ENCODE results near the gene HLA-A. TPM values are rescaled to one million over a fixed set of nuclear protein-coding genes. Genes with fewer than 3 reads are reported as not detected.

Gene HLA-A
- total RNA-seq, 3 donors from 2014 or later (not counting 1 experiment from before 2014, with no cell fraction given) = 2,088 to 2,855 (median 2,731) TPM

DNA sequence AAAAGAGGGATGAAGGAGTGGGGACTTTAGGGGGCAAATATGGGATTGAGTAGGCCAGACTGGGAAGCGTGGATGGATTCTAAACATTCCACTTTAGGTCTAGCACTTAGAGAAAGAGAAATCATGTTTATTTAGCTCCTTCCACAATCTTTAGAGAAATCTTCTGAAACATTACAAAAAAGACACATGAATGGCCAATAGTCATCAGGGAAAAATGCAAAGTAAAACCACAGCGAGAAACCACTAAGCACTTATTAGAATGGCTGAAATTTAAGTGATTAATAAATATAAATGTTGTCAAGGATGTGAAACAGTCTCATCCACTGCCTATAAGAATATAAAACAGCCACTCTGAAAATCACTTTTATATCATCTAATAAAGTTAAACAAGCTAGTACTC is 46.9 kb downstream of the HLA-A start:
- Histone ChIP-seq H3K4me3 (ENCODE audit: low read length) (no peak overlapping the region), H3K4me1 (ENCODE audit: control insufficient read depth, insufficient read depth, low read length) (no peaks in the 10 kb centered on the region), H3K9me3 (ENCODE audit: control insufficient read depth, insufficient read depth, low read length) (no peaks in the 10 kb centered on the region), H3K27me3 (ENCODE audit: control insufficient read depth, insufficient read depth, low read length) (no peaks in the 10 kb centered on the region), H3K36me3 (ENCODE audit: control insufficient read depth, insufficient read depth, low read length) (no peaks in the 10 kb centered on the region), H3K27ac (ENCODE audit: low read length) (no peak overlapping the region)
- H3K4me1 Mint-ChIP-seq = no peaks in the 10 kb centered on the region
- TF ChIP-seq, protein P1, sequence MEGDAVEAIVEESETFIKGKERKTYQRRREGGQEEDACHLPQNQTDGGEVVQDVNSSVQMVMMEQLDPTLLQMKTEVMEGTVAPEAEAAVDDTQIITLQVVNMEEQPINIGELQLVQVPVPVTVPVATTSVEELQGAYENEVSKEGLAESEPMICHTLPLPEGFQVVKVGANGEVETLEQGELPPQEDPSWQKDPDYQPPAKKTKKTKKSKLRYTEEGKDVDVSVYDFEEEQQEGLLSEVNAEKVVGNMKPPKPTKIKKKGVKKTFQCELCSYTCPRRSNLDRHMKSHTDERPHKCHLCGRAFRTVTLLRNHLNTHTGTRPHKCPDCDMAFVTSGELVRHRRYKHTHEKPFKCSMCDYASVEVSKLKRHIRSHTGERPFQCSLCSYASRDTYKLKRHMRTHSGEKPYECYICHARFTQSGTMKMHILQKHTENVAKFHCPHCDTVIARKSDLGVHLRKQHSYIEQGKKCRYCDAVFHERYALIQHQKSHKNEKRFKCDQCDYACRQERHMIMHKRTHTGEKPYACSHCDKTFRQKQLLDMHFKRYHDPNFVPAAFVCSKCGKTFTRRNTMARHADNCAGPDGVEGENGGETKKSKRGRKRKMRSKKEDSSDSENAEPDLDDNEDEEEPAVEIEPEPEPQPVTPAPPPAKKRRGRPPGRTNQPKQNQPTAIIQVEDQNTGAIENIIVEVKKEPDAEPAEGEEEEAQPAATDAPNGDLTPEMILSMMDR (IDR thresholded peaks at IDR 0.05) = no peak
- 100% methylated on average over 1 of the region's 2 CpGs for WGBS (ENCODE audit: insufficient coverage)
- intact Hi-C loops (cut with micrococcal nuclease) = no loop called here
- DNase-seq = no peak
- H3K27me3 Mint-ChIP-seq (ENCODE audit: low read depth in 2 of 2) = peaks cover 22% of the 10 kb centered on the region in 2 donors
- no peaks in the 10 kb centered on the region for H3K36me3 Mint-ChIP-seq
- H3K9me3 Mint-ChIP-seq = no peaks in the 10 kb centered on the region
- no peak for ATAC-seq
- no peak overlapping the region for H3K27ac Mint-ChIP-seq
- no peak overlapping the region for H3K4me3 Mint-ChIP-seq

DNA sequence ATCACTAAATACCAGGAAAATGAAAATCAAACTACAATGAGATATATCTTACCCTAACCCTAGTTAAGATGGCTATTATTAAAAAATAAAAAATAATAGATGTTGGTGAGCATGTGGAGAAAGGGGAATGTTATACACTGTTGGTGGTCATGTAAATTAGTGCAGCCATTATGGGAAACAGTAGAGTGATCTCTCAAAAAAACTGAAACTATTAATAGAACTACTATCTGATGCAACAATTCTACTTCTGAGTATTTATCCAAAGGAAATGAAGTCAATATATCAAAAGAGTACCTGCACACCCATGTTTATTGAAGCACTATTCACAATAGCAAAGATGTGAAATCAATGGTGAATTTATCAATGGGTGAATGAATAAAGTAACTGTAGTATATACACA is 48.6 kb downstream of the HLA-A start:
- DNase-seq = no peak
- H3K27ac Mint-ChIP-seq = no peak overlapping the region
- H3K4me3 Mint-ChIP-seq = no peak overlapping the region
- no peaks in the 10 kb centered on the region for H3K9me3 Mint-ChIP-seq
- TF ChIP-seq, protein P1 (IDR thresholded peaks at IDR 0.05) = no peak
- no peak overlapping the region for H3K4me3 ChIP-seq (ENCODE audit: low read length)
- no peak for ATAC-seq
- intact Hi-C loops (cut with micrococcal nuclease) = no loop called here
- no peaks in the 10 kb centered on the region for H3K27me3 ChIP-seq (ENCODE audit: control insufficient read depth, insufficient read depth, low read length)
- H3K4me1 Mint-ChIP-seq = no peaks in the 10 kb centered on the region
- no peaks in the 10 kb centered on the region for H3K36me3 Mint-ChIP-seq
- H3K4me1 ChIP-seq (ENCODE audit: control insufficient read depth, insufficient read depth, low read length) = no peaks in the 10 kb centered on the region
- H3K36me3 ChIP-seq (ENCODE audit: control insufficient read depth, insufficient read depth, low read length) = no peaks in the 10 kb centered on the region
- peaks cover 22% of the 10 kb centered on the region in 2 donors for H3K27me3 Mint-ChIP-seq (ENCODE audit: low read depth in 2 of 2)
- no peak overlapping the region for H3K27ac ChIP-seq (ENCODE audit: low read length)
- no peaks in the 10 kb centered on the region for H3K9me3 ChIP-seq (ENCODE audit: control insufficient read depth, insufficient read depth, low read length)

DNA sequence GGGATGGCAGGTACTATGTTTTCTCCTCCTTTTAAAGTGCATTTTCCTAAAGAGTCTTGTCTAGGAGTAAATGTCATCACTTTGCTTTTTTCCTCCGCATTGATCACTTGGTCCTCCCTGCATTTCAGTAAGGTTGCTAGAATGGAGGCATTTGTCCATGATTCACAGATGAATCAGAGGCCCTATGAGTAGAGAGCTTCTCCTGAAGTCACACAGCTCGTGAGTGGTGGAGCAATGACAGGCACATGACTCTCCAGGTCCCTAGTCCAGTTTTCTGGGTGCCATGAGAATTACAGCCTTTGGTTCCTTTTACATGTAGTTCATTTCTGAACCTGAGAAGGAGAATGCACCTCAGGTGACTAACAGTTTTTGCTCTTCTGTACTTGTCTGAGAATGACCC is 50.5 kb downstream of the HLA-A start:
- 79% methylated on average over 2 of the region's 2 CpGs for WGBS (ENCODE audit: insufficient coverage)
- H3K36me3 Mint-ChIP-seq = no peaks in the 10 kb centered on the region
- no peaks in the 10 kb centered on the region for H3K4me1 ChIP-seq (ENCODE audit: control insufficient read depth, insufficient read depth, low read length)
- no peaks in the 10 kb centered on the region for H3K4me1 Mint-ChIP-seq
- no peak overlapping the region for H3K4me3 Mint-ChIP-seq
- intact Hi-C loops (cut with micrococcal nuclease) = loop anchor here (1.0 kb wide), 1 partner anchor 228 kb away; no protein-coding TSS in a partner anchor
- H3K27me3 Mint-ChIP-seq (ENCODE audit: low read depth in 2 of 2) = peaks cover 26 to 29% of the 10 kb centered on the region in 2 donors
- no peak overlapping the region for H3K27ac Mint-ChIP-seq
- DNase-seq (no peak), ATAC-seq (no peak)
- H3K36me3 ChIP-seq (ENCODE audit: control insufficient read depth, insufficient read depth, low read length) = no peaks in the 10 kb centered on the region
- H3K4me3 ChIP-seq (ENCODE audit: low read length) = no peak overlapping the region
- no peak overlapping the region for H3K27ac ChIP-seq (ENCODE audit: low read length)
- H3K9me3 ChIP-seq (ENCODE audit: control insufficient read depth, insufficient read depth, low read length) = no peaks in the 10 kb centered on the region
- no peaks in the 10 kb centered on the region for H3K27me3 ChIP-seq (ENCODE audit: control insufficient read depth, insufficient read depth, low read length)
- no peaks in the 10 kb centered on the region for H3K9me3 Mint-ChIP-seq
- TF ChIP-seq, protein P1 (IDR thresholded peaks at IDR 0.05) = no peak

DNA sequence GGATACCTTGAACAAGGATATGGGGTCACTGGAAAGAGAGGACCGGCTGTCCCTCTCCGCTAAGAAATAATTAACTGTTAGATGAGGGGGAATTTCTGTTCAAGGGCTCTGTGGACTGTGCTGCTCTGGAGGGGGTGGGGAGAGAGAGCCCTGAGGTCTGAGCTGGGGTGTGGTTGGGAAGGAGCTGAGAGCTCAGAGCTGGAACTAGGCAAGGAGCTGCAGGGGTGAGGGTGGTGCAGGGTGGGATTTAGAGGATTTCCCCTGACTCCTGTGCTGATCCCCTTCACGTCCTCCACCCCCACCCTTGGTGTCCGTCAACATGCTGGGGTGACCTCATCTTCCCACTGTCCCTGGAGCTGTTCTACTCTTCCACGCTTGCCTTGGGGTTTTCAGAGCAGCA is 52.5 kb downstream of the HLA-A start:
- no peak for ATAC-seq
- 92% methylated on average over 5 of the region's 5 CpGs for WGBS (ENCODE audit: insufficient coverage)
- H3K4me1 Mint-ChIP-seq = peaks cover 0 to under 1% of the 10 kb centered on the region in 2 donors
- intact Hi-C loops (cut with micrococcal nuclease) = no loop called here
- no peaks in the 10 kb centered on the region for H3K27me3 ChIP-seq (ENCODE audit: control insufficient read depth, insufficient read depth, low read length)
- no peak overlapping the region for H3K4me3 Mint-ChIP-seq
- DNase-seq = no peak
- TF ChIP-seq, protein P1 (IDR thresholded peaks at IDR 0.05) = no peak
- peaks cover 1% of the 10 kb centered on the region for H3K4me1 ChIP-seq (ENCODE audit: control insufficient read depth, insufficient read depth, low read length)
- H3K9me3 Mint-ChIP-seq = no peaks in the 10 kb centered on the region
- H3K4me3 ChIP-seq (ENCODE audit: low read length) = no peak overlapping the region
- no peaks in the 10 kb centered on the region for H3K9me3 ChIP-seq (ENCODE audit: control insufficient read depth, insufficient read depth, low read length)
- H3K27me3 Mint-ChIP-seq (ENCODE audit: low read depth in 2 of 2) = peaks cover 19 to 25% of the 10 kb centered on the region in 2 donors
- no peak overlapping the region for H3K27ac Mint-ChIP-seq
- no peaks in the 10 kb centered on the region for H3K36me3 Mint-ChIP-seq
- no peak overlapping the region for H3K27ac ChIP-seq (ENCODE audit: low read length)
- no peaks in the 10 kb centered on the region for H3K36me3 ChIP-seq (ENCODE audit: control insufficient read depth, insufficient read depth, low read length)
